GM21360 (cell line): ENCODE measurements around the gene SCGB1C2.
"Not testable (repeated sequence)": the region's sequence is repeated elsewhere in the genome, so short reads cannot be mapped to it uniquely, and the experiment has no call there.

Experiments used
- ATAC-seq: cut with Tn5 transposase; IDR thresholded peaks from one replicate; pipeline ENCODE4 v1.9.1; 2021; ENCODE audit warnings: mild to moderate bottlenecking, moderate library complexity; ENCODE audit not compliant: unreplicated experiment

The SCGB1C2 gene

GRCh38 chr17:137166-137807, at the start of gene SCGB1C2:
Gene SCGB1C2 (plus strand): TSS chr17:137569. CDS start chr17:137591, 22 bp downstream.
- ATAC-seq: not testable (repeated sequence)

- ATAC-seq: not testable (repeated sequence)
These were observed 24.3 kb upstream of the SCGB1C2 start for GRCh38 chr17:113111-113510.

- not testable (repeated sequence) for ATAC-seq
These were observed 18.9 kb upstream of the SCGB1C2 start for GRCh38 chr17:118339-118917.

GRCh38 chr17:133932-134331, 3.4 kb upstream of the SCGB1C2 start:
- not testable (repeated sequence) for ATAC-seq

GRCh38 chr17:134332-134785, 3.0 kb upstream of the SCGB1C2 start:
- ATAC-seq: peak; percentile 82

GRCh38 chr17:135022-135421, 2.3 kb upstream of the SCGB1C2 start:
- not testable (repeated sequence) for ATAC-seq

GRCh38 chr17:135895-136294, 1.5 kb upstream of the SCGB1C2 start:
- not testable (repeated sequence) for ATAC-seq

- ATAC-seq: not testable (repeated sequence)
These were observed 838 bp upstream of the SCGB1C2 start for GRCh38 chr17:136531-136930.

GRCh38 chr17:139401-140205, 2.2 kb downstream of the SCGB1C2 start:
- not testable (repeated sequence) for ATAC-seq

GRCh38 chr17:142102-142661, 4.8 kb downstream of the SCGB1C2 start:
- ATAC-seq: no peak

- ATAC-seq: no peak
These were observed 5.8 kb downstream of the SCGB1C2 start for GRCh38 chr17:142876-143784.

- peak; percentile 62 for ATAC-seq
These were observed 6.5 kb downstream of the SCGB1C2 start for GRCh38 chr17:143785-144281.

GRCh38 chr17:144936-145670, 7.7 kb downstream of the SCGB1C2 start:
- no peak for ATAC-seq

- no peak for ATAC-seq
These were observed 8.5 kb downstream of the SCGB1C2 start for GRCh38 chr17:145671-146541.

- no peak for ATAC-seq
These were observed 9.2 kb downstream of the SCGB1C2 start for GRCh38 chr17:146546-146945.

GRCh38 chr17:146983-147761, 9.8 kb downstream of the SCGB1C2 start:
- ATAC-seq: no peak

GRCh38 chr17:147796-148740, 10.7 kb downstream of the SCGB1C2 start:
- ATAC-seq: no peak
